ENCODE data around the gene ACTG1. TPM values are rescaled to one million over a fixed set of nuclear protein-coding genes. Genes with fewer than 3 reads are reported as not detected.

ACTG1 gene
- total and polyA plus RNA-seq, 2 of the 13 experiments (the other 11 are each of a cell fraction or from before 2014, with no cell fraction given) = 973 to 1,138 TPM

DNA sequence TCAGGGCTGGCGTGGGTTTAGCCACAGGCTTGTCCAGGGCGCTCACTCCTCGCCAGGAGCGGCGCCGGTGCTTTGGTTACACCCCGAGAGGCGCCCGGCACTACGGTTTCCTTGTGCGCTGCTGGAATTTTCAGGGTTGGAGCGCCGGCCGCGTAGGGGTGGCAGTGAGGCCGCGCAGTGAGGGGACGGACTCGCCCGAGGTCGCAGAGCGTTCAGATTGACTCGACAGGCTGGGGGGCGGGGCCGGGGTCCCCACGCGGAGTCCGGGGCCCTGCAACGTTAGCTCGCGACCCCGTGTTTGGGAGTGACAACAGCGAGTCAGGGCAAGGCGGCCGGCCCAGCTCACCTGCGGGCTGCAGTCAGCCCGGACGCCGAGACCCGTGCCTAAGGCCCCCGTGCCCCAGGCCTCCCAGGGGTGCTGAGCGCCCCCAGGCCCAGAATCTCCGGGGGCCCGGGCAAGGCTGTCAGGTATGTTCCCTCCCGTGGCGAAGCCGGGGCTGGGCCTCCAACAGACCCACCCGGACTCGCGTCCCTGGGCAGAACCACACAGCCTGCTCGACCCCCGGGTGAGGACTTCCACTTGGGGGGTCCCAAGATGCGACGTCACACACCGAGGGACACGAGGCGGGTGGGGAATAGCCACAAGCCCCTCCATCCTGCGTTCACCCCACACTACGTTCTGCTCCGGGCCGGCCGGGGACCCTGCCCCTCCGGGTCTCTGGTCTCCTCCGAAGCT lies 1.3 kb upstream of the ACTG1 start (continued):
- TF ChIP-seq, protein P1, sequence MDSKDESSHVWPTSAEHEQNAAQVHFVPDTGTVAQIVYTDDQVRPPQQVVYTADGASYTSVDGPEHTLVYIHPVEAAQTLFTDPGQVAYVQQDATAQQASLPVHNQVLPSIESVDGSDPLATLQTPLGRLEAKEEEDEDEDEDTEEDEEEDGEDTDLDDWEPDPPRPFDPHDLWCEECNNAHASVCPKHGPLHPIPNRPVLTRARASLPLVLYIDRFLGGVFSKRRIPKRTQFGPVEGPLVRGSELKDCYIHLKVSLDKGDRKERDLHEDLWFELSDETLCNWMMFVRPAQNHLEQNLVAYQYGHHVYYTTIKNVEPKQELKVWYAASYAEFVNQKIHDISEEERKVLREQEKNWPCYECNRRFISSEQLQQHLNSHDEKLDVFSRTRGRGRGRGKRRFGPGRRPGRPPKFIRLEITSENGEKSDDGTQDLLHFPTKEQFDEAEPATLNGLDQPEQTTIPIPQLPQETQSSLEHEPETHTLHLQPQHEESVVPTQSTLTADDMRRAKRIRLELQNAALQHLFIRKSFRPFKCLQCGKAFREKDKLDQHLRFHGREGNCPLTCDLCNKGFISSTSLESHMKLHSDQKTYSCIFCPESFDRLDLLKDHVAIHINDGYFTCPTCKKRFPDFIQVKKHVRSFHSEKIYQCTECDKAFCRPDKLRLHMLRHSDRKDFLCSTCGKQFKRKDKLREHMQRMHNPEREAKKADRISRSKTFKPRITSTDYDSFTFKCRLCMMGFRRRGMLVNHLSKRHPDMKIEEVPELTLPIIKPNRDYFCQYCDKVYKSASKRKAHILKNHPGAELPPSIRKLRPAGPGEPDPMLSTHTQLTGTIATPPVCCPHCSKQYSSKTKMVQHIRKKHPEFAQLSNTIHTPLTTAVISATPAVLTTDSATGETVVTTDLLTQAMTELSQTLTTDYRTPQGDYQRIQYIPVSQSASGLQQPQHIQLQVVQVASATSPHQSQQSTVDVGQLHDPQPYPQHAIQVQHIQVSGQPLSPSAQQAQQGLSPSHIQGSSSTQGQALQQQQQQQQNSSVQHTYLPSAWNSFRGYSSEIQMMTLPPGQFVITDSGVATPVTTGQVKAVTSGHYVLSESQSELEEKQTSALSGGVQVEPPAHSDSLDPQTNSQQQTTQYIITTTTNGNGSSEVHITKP (CRISPR knock-in tag; IDR thresholded peaks at IDR 0.05; ENCODE audit: low read depth) = peak; percentile 44; the same call in 1 of the 2 replicates
- TF ChIP-seq, protein P2, sequence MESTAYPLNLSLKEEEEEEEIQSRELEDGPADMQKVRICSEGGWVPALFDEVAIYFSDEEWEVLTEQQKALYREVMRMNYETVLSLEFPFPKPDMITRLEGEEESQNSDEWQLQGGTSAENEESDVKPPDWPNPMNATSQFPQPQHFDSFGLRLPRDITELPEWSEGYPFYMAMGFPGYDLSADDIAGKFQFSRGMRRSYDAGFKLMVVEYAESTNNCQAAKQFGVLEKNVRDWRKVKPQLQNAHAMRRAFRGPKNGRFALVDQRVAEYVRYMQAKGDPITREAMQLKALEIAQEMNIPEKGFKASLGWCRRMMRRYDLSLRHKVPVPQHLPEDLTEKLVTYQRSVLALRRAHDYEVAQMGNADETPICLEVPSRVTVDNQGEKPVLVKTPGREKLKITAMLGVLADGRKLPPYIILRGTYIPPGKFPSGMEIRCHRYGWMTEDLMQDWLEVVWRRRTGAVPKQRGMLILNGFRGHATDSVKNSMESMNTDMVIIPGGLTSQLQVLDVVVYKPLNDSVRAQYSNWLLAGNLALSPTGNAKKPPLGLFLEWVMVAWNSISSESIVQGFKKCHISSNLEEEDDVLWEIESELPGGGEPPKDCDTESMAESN (CRISPR knock-in tag; conservative IDR thresholded peaks at IDR 0.05) = no peak
- peak; percentile 35; the same call in 1 of the 2 replicates for TF ChIP-seq ZNF569 (CRISPR knock-in tag; IDR thresholded peaks at IDR 0.05; ENCODE audit: borderline replicate concordance)
- no peak for TF ChIP-seq NKX3-1 (CRISPR knock-in tag; IDR thresholded peaks at IDR 0.05)
- no peak for TF ChIP-seq NR2F1 (CRISPR knock-in tag; IDR thresholded peaks at IDR 0.05)
- TF ChIP-seq ZNF672 (CRISPR knock-in tag; IDR thresholded peaks at IDR 0.05) = no peak
- TF ChIP-seq ZNF572 (CRISPR knock-in tag; IDR thresholded peaks at IDR 0.05) = peak; percentile 86; the same call in 1 of the 2 replicates
- TF ChIP-seq, protein P3, sequence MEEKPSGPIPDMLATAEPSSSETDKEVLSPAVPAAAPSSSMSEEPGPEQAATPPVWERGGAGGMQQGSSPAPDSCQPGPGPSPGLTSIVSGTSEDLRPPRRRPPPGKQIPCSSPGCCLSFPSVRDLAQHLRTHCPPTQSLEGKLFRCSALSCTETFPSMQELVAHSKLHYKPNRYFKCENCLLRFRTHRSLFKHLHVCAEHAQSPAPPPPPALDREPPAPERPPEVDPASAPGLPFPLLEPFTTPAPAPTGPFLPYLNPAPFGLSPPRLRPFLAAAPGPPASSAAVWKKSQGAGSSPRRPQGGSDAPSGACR (CRISPR knock-in tag; IDR thresholded peaks at IDR 0.05) = no peak
- peak; percentile 66; the same call in 1 of the 2 replicates for TF ChIP-seq SIN3A (IDR thresholded peaks at IDR 0.05; ENCODE audit: borderline replicate concordance, low read depth, low read length)
- TF ChIP-seq, protein P4, sequence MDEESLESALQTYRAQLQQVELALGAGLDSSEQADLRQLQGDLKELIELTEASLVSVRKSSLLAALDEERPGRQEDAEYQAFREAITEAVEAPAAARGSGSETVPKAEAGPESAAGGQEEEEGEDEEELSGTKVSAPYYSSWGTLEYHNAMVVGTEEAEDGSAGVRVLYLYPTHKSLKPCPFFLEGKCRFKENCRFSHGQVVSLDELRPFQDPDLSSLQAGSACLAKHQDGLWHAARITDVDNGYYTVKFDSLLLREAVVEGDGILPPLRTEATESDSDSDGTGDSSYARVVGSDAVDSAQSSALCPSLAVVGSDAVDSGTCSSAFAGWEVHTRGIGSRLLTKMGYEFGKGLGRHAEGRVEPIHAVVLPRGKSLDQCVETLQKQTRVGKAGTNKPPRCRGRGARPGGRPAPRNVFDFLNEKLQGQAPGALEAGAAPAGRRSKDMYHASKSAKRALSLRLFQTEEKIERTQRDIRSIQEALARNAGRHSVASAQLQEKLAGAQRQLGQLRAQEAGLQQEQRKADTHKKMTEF (CRISPR knock-in tag; IDR thresholded peaks at IDR 0.05) = no peak; the same call in 1 of the 2 replicates
- TF ChIP-seq ZBTB7B (CRISPR knock-in tag; IDR thresholded peaks at IDR 0.05) = peak; percentile 94
- no peak for TF ChIP-seq ZNF839 (CRISPR knock-in tag; IDR thresholded peaks at IDR 0.05; ENCODE audit: borderline replicate concordance)
- TF ChIP-seq SIX4 (CRISPR knock-in tag; IDR thresholded peaks at IDR 0.05) = no peak
- no peak for TF ChIP-seq ZNF333 (CRISPR knock-in tag; IDR thresholded peaks at IDR 0.05; ENCODE audit: borderline replicate concordance)
- TF ChIP-seq RBFOX2 (IDR thresholded peaks at IDR 0.05; ENCODE audit: low read depth, low read length) = peak; percentile 30
- TF ChIP-seq MED13 (CRISPR knock-in tag; IDR thresholded peaks at IDR 0.05) = 0 out of 2 replicates have a peak, but pooled peaks have one; percentile 15
- TF ChIP-seq, protein P5, sequence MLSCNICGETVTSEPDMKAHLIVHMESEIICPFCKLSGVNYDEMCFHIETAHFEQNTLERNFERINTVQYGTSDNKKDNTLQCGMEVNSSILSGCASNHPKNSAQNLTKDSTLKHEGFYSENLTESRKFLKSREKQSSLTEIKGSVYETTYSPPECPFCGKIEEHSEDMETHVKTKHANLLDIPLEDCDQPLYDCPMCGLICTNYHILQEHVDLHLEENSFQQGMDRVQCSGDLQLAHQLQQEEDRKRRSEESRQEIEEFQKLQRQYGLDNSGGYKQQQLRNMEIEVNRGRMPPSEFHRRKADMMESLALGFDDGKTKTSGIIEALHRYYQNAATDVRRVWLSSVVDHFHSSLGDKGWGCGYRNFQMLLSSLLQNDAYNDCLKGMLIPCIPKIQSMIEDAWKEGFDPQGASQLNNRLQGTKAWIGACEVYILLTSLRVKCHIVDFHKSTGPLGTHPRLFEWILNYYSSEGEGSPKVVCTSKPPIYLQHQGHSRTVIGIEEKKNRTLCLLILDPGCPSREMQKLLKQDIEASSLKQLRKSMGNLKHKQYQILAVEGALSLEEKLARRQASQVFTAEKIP (CRISPR knock-in tag; IDR thresholded peaks at IDR 0.05; ENCODE audit: borderline replicate concordance) = no peak
- 0 out of 2 replicates have a peak, but pooled peaks have one; percentile 25 for TF ChIP-seq PCBP1 (IDR thresholded peaks at IDR 0.05; ENCODE audit: borderline replicate concordance, low read depth, low read length)
- peak; percentile 74; the same call in 1 of the 2 replicates for TF ChIP-seq TP53 (CRISPR knock-in tag; conservative IDR thresholded peaks at IDR 0.05)
